Thyroid gland (tissue), 4 donors: ENCODE results near the gene ARMC2.

Source experiments
- CTCF ChIP-seq, 6 experiments: fragments of 200-600 bp in 3 of 6; fragments of 450-650 bp in 3 of 6; sonication (generic) in 3 of 6; IDR thresholded peaks; one replicate each; pipeline ENCODE4 v1.5.1; 2016 to 2019; ENCODE audit warnings: antibody characterized with exemption in 6 of 6, mild to moderate bottlenecking in 2 of 6, inconsistent platforms in 1 of 6, moderate library complexity in 1 of 6
- POLR2A ChIP-seq, 2 donors: fragments of 450-650 bp; IDR thresholded peaks; one replicate each; pipeline ENCODE4 v1.6.1; 2017; ENCODE audit warnings: antibody characterized with exemption in 2 of 2, mild to moderate bottlenecking in 2 of 2, moderate library complexity in 1 of 2

GRCh38 chr6:108914235-108915022 is 66.2 kb downstream of the ARMC2 start:
- peak in 2 of 6 experiments; percentile 11 to 24 for TF ChIP-seq CTCF (IDR thresholded peaks at IDR 0.05)
- TF ChIP-seq POLR2A (IDR thresholded peaks at IDR 0.05) = no peak
